GM12878 (cell line): ENCODE results near the gene SLC25A29. TPM values are rescaled to one million over a fixed set of nuclear protein-coding genes. Genes with fewer than 3 reads are reported as not detected.

Experiments used
- ATAC-seq: fragments of 200-7000 bp; cut with Tn5 transposase; 3 replicates; pipeline ENCODE4 v1.9.1; 2020; ENCODE audit warnings: mild to moderate bottlenecking, moderate library complexity
- BruUV-seq: library from RNA; stranded (reverse); fragments of 400-500 nt; replicated peaks from 2 replicates; lab custom pipeline; 2021; lab: Mats Ljungman, UMichigan
- CTCF ChIA-PET: fragments of 300-600 bp; sonication (Branson Sonifier 250); formaldehyde crosslinking; extraction: SDS; loops from one replicate; lab custom pipeline; 2021; ENCODE audit warnings: inconsistent platforms; lab: Yijun Ruan, JAX
- POLR2A ChIA-PET: fragments of 350-600 bp; formaldehyde crosslinking; extraction: SDS; loops from one replicate; lab custom pipeline; 2021; ENCODE audit warnings: inconsistent platforms; lab: Charles Lee
- RAD21 ChIA-PET: fragments of 300-600 bp; sonication (Branson Sonifier 250); formaldehyde crosslinking; loops from one replicate; lab custom pipeline; 2023; ENCODE audit warnings: antibody characterized with exemption; ENCODE audit not compliant: unreplicated experiment; lab: Charles Lee
- SMC1A ChIA-PET: fragments of 300-600 bp; sonication (Branson Sonifier 250); formaldehyde crosslinking; loops from one replicate; lab custom pipeline; 2023; ENCODE audit not compliant: unreplicated experiment, uncharacterized antibody; lab: Charles Lee
- DNase-seq: peaks from one replicate; pipeline ENCODE4 v3.0.0-alpha.2; 2011; ENCODE audit warnings: low read depth, low spot score
- FAIRE-seq: peaks from 3 replicates; lab custom pipeline; 2011; peaks lifted over from hg19 to GRCh38; lab: Jason Lieb, UNC
- H2AFZ ChIP-seq: 2 replicates; pipeline ENCODE4 v1.6.0; 2011; ENCODE audit warnings: low read depth, low read length, control low read depth; ENCODE audit not compliant: control insufficient read depth
- H3K27ac ChIP-seq: 2 replicates; pipeline ENCODE4 v1.5.1; 2011; ENCODE audit warnings: control low read depth; ENCODE audit not compliant: control insufficient read depth, insufficient read depth
- H3K27me3 ChIP-seq, 2 experiments: replicated peaks in 1 of 2; 2 replicates each; pipeline versions ENCODE4 v1.6.0 to v1.6.1; 2011; ENCODE audit warnings: low read length in 1 of 2; ENCODE audit not compliant: control insufficient read depth in 2 of 2, insufficient read depth in 2 of 2
- H3K36me3 ChIP-seq, 2 experiments: 2 replicates each; pipeline ENCODE4 v1.5.1; 2011; ENCODE audit warnings: low read length in 1 of 2; ENCODE audit not compliant: control insufficient read depth in 2 of 2, insufficient read depth in 2 of 2
- H3K4me1 ChIP-seq: 2 replicates; pipeline ENCODE4 v1.6.1; 2011; ENCODE audit warnings: mild to moderate bottlenecking, low read length, moderate library complexity, mixed read lengths; ENCODE audit not compliant: control insufficient read depth, insufficient read depth
- H3K4me2 ChIP-seq: 2 replicates; pipeline ENCODE4 v1.6.0; 2011; ENCODE audit warnings: control low read depth; ENCODE audit not compliant: control insufficient read depth, insufficient read depth
- H3K4me3 ChIP-seq: fragments of 200-600 bp; sonication (generic); 2 replicates; pipeline ENCODE4 v1.5.1; 2016
- H3K79me2 ChIP-seq: 2 replicates; pipeline ENCODE4 v1.6.0; 2011; ENCODE audit warnings: low read length; ENCODE audit not compliant: control insufficient read depth, insufficient read depth
- H3K9ac ChIP-seq: 2 replicates; pipeline ENCODE4 v1.8.0; 2011; ENCODE audit warnings: low read length, control low read depth, mixed read lengths; ENCODE audit not compliant: control insufficient read depth, insufficient read depth
- H3K9me3 ChIP-seq: replicated peaks from 3 replicates; pipeline ENCODE4 v1.5.1; 2011; ENCODE audit warnings: mild to moderate bottlenecking, low read length; ENCODE audit not compliant: control insufficient read depth, insufficient read depth
- H4K20me1 ChIP-seq: 2 replicates; pipeline ENCODE4 v1.6.0; 2011; ENCODE audit not compliant: control insufficient read depth, insufficient read depth
- CBX3 ChIP-seq: fragments of 200-600 bp; sonication (generic); IDR thresholded peaks from 2 replicates; pipeline ENCODE4 v1.6.1; 2016; ENCODE audit warnings: low read depth, borderline replicate concordance
- CEBPZ ChIP-seq: fragments of 150-350 bp; IDR thresholded peaks from 2 replicates; pipeline ENCODE4 v1.6.1; 2016; ENCODE audit warnings: low read depth, low read length
- KAT2A ChIP-seq: conservative IDR thresholded peaks from 2 replicates; pipeline ENCODE4 v1.6.1; 2011; ENCODE audit warnings: low read depth, low read length; ENCODE audit not compliant: control insufficient read depth
- NKRF ChIP-seq: fragments of 450-650 bp; conservative IDR thresholded peaks from 2 replicates; pipeline ENCODE4 v1.6.1; 2017; ENCODE audit warnings: mild to moderate bottlenecking, moderate library complexity
- NR2F1 ChIP-seq: fragments of 450-650 bp; conservative IDR thresholded peaks from 2 replicates; pipeline ENCODE4 v1.6.1; 2017; ENCODE audit warnings: mild to moderate bottlenecking
- POLR2AphosphoS5 ChIP-seq: IDR thresholded peaks from 2 replicates; pipeline ENCODE4 v1.6.1; 2011; ENCODE audit warnings: mild to moderate bottlenecking, low read length, inconsistent platforms
- SIN3A ChIP-seq: IDR thresholded peaks from 2 replicates; pipeline ENCODE4 v1.6.1; 2012; ENCODE audit warnings: low read depth, low read length, improper control_type of control experiment
- STAT3 ChIP-seq: IDR thresholded peaks from 2 replicates; pipeline ENCODE4 v1.6.1; 2011; ENCODE audit warnings: low read depth, low read length, improper control_type of control experiment
- SUZ12 ChIP-seq: fragments of 200-600 bp; sonication (generic); IDR thresholded peaks from one replicate; pipeline ENCODE4 v1.6.1; 2018; ENCODE audit warnings: antibody characterized with exemption, mild to moderate bottlenecking; ENCODE audit not compliant: unreplicated experiment
- TAF1 ChIP-seq: IDR thresholded peaks from 2 replicates; pipeline ENCODE4 v1.6.1; 2011; ENCODE audit warnings: mild to moderate bottlenecking, low read depth, low read length, borderline replicate concordance
- ZNF24 ChIP-seq: fragments of 450-650 bp; IDR thresholded peaks from 2 replicates; pipeline ENCODE4 v1.6.1; 2017; ENCODE audit warnings: antibody characterized with exemption, mild to moderate bottlenecking
- WGBS: methylation state at CpG from one replicate; pipeline ENCODE4 v1.1.6; 2016; ENCODE audit warnings: low lambda C conversion rate; ENCODE audit not compliant: insufficient replicate concordance, insufficient coverage; ENCODE audit errors: missing lambda C conversion rate; 5-methylcytosine and 5-hydroxymethylcytosine counted together
- in situ Hi-C: fragments of 300-500 bp; cut with MboI; formaldehyde crosslinking; loops from 9 replicates; pipeline ENCODE4 v1.14.3; 2018; ENCODE audit warnings: mixed read lengths
- intact Hi-C: fragments of 100-400 bp; cut with micrococcal nuclease; formaldehyde crosslinking; loops from one replicate; pipeline ENCODE4 v1.14.2; 2022; ENCODE audit not compliant: unreplicated experiment
- polyA plus RNA-seq, 11 experiments: library from polyadenylated mRNA; depleted of rRNA in 4 of 11; unstranded in 6 of 11; stranded (reverse) in 5 of 11; fragments of >200 nt; fragmentation: Nextera tagmentation in 4 of 11; fragmentation: Illumina TruSeq in 1 of 11; extraction: Ambion mirVana in 4 of 11; extraction: Trizol in 1 of 11; gene quantifications; 1 replicate in 1 of 11; 2 replicates in 10 of 11; pipeline versions ENCODE4 v1.2.1 to v1.2.3, GENCODE V29; 2011 to 2016; ENCODE audit warnings: inconsistent platforms in 2 of 11, missing spikeins in 2 of 11, low read depth in 1 of 11
- total RNA-seq, 4 experiments: library from RNA; depleted of rRNA in 3 of 4; stranded (reverse); fragments of >200 nt in 3 of 4; fragmentation: Illumina TruSeq in 1 of 4; extraction: Trizol in 1 of 4; gene quantifications; 2 replicates each; pipeline versions ENCODE4 v1.2.1 to v1.2.3, GENCODE V29; 2013 to 2021
- TF ChIP-seq, protein P1 (sequence below): IDR thresholded peaks from 2 replicates; pipeline ENCODE4 v1.6.1; 2012; ENCODE audit warnings: low read depth, low read length, improper control_type of control experiment

SLC25A29 gene
- total and polyA plus RNA-seq, 10 of the 15 experiments (the other 5 are each of a cell fraction or from before 2014, with no cell fraction given): 0.42 to 13.3 (median 4.0) TPM; not detected in 1

DNA sequence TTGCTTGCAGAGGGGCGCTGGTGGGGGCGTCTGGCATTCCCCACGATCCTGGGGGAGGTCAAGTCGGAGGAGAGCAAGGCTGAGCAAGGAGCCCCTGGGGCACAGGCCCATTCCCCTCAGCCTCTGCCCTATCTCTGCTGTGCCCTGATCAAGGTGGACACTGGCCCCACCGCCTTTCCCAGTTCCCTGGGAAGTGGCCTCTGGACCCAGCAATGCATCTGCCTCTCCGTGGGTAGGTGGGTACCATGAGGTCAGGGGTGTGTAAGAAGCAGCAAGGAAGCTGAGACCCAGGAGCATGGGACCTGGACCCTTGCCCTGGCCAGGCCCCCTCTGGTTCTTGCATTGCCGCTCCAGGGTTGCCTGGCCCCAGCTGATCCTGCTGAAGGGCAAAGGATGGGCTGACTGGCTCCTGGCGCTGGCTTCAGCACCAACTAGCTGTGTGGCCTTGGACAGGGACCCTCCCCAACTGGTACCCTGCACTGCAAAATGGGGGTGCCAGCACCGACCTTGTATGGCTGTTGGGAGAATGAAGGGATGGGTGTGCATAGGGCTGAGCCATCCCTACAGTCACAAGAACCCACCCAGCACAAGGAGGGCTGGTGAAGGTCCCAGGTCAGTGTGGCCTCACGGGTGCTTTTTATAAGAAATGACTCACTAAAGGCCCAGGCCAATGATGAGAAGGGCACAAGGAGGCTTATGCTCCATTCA, 19.6 kb downstream of the SLC25A29 start:
- H3K4me1 ChIP-seq: no peaks in the 10 kb centered on the region
- H2AFZ ChIP-seq: no peak overlapping the region
- H3K9me3 ChIP-seq: no peaks in the 10 kb centered on the region
- no peaks in the 10 kb centered on the region for H4K20me1 ChIP-seq
- no peaks in the 10 kb centered on the region for H3K79me2 ChIP-seq
- FAIRE-seq (no peak), DNase-seq (no peak), ATAC-seq (no peak)
- ChIA-PET SMC1A (interaction anchor here (0.7 to 1.6 kb wide), 2 partner anchors 75 to 86 kb away, joined by 3 read pairs; no protein-coding TSS in a partner anchor), POLR2A (interaction anchor here (0.8 kb wide), 1 partner anchor 8 kb away, joined by 3 read pairs; no protein-coding TSS in a partner anchor), RAD21 (interaction anchor here (1.0 kb wide), 1 partner anchor 7 kb away, joined by 4 read pairs; no protein-coding TSS in a partner anchor), CTCF (interaction anchor here (0.6 to 5.3 kb wide), 15 partner anchors 8 to 97 kb away, joined by 3 to 50 read pairs (median 5); partner anchors contain the start of gene WDR25)
- no peak overlapping the region for H3K27ac ChIP-seq
- no peak overlapping the region for H3K9ac ChIP-seq
- no peak overlapping the region for H3K4me3 ChIP-seq
- no peak overlapping the region for H3K4me2 ChIP-seq
- H3K27me3 ChIP-seq: no peaks in the 10 kb centered on the region
- WGBS: 82% methylated on average over 9 of the region's 10 CpGs
- H3K36me3 ChIP-seq: peaks cover 0 to 2% of the 10 kb centered on the region in 2 experiments; a peak in 2 of 4 replicates
- intact Hi-C loops: no loop called here
- BruUV-seq: no TSS peak
- in situ Hi-C loops: loop anchor here (10.0 kb wide), 1 partner anchor 358 kb away; no protein-coding TSS in a partner anchor
- no peak for TF ChIP-seq SUZ12
- TF ChIP-seq STAT3: no peak
- TF ChIP-seq POLR2AphosphoS5: no peak
- no peak for TF ChIP-seq SIN3A
- no peak for TF ChIP-seq ZNF24
- no peak for TF ChIP-seq KAT2A
- TF ChIP-seq CBX3: no peak
- no peak for TF ChIP-seq CEBPZ
- no peak for TF ChIP-seq NR2F1
- no peak for TF ChIP-seq TAF1
- TF ChIP-seq, protein P1, sequence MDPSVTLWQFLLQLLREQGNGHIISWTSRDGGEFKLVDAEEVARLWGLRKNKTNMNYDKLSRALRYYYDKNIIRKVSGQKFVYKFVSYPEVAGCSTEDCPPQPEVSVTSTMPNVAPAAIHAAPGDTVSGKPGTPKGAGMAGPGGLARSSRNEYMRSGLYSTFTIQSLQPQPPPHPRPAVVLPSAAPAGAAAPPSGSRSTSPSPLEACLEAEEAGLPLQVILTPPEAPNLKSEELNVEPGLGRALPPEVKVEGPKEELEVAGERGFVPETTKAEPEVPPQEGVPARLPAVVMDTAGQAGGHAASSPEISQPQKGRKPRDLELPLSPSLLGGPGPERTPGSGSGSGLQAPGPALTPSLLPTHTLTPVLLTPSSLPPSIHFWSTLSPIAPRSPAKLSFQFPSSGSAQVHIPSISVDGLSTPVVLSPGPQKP: no peak
- no peak for TF ChIP-seq NKRF
